GM23338 (cell line): Measurements from ENCODE around the gene MAPK12. TPM values are rescaled to one million over a fixed set of nuclear protein-coding genes. Genes with fewer than 3 reads are reported as not detected.

Source experiments
- ATAC-seq: fragments of 200-7000 bp; cut with Tn5 transposase; 3 replicates; pipeline ENCODE4 v1.9.1; 2020
- DNase-seq: peaks from one replicate; pipeline ENCODE4 v3.0.0-alpha.2; 2015; ENCODE audit warnings: low spot score
- H2AFZ ChIP-seq: fragments of 200-600 bp; sonication (generic); 2 replicates; pipeline ENCODE4 v1.8.0; 2016; ENCODE audit warnings: antibody characterized with exemption, mild to moderate bottlenecking, moderate library complexity
- H3F3A ChIP-seq: fragments of 200-600 bp; sonication (generic); replicated peaks from 2 replicates; pipeline ENCODE4 v1.8.0; 2017; ENCODE audit warnings: antibody characterized with exemption, mixed run types, low read depth
- H3K27ac ChIP-seq: fragments of 200-600 bp; sonication (generic); 2 replicates; pipeline ENCODE4 v1.6.1; 2016; ENCODE audit warnings: low read depth
- H3K27me3 ChIP-seq: fragments of 200-600 bp; sonication (generic); 2 replicates; pipeline ENCODE4 v1.8.0; 2016; ENCODE audit warnings: mild to moderate bottlenecking, mixed run types, moderate library complexity; ENCODE audit not compliant: insufficient read depth
- H3K36me3 ChIP-seq: fragments of 200-600 bp; sonication (generic); 2 replicates; pipeline ENCODE4 v1.8.0; 2016; ENCODE audit warnings: mild to moderate bottlenecking; ENCODE audit not compliant: insufficient read depth
- H3K4me1 ChIP-seq: fragments of 200-600 bp; sonication (generic); 2 replicates; pipeline ENCODE4 v1.8.0; 2016; ENCODE audit warnings: mild to moderate bottlenecking, moderate library complexity; ENCODE audit not compliant: insufficient read depth
- H3K4me2 ChIP-seq: fragments of 200-600 bp; sonication (generic); 2 replicates; pipeline ENCODE4 v1.7.1; 2017; ENCODE audit warnings: mixed run types
- H3K4me3 ChIP-seq: fragments of 200-600 bp; sonication (generic); 2 replicates; pipeline ENCODE4 v1.6.1; 2016; ENCODE audit warnings: mixed run types
- H3K79me2 ChIP-seq: fragments of 200-600 bp; sonication (generic); replicated peaks from 2 replicates; pipeline ENCODE4 v1.8.0; 2017; ENCODE audit warnings: mild to moderate bottlenecking; ENCODE audit not compliant: insufficient read depth
- H3K9me2 ChIP-seq: fragments of 200-600 bp; sonication (generic); 2 replicates; pipeline ENCODE4 v1.8.0; 2017; ENCODE audit not compliant: insufficient read depth
- H4K20me1 ChIP-seq: fragments of 200-600 bp; sonication (generic); replicated peaks from 2 replicates; pipeline ENCODE4 v1.8.0; 2017; ENCODE audit warnings: mild to moderate bottlenecking; ENCODE audit not compliant: insufficient read depth
- H3K27ac Mint-ChIP-seq: 2 replicates; pipeline ENCODE4 v1.8.0; 2020; ENCODE audit warnings: inconsistent platforms, mild to moderate bottlenecking, moderate library complexity, mixed read lengths
- H3K27me3 Mint-ChIP-seq: 3 replicates; pipeline ENCODE4 v1.8.0; 2022; ENCODE audit warnings: low read depth, mild to moderate bottlenecking, moderate library complexity, mixed read lengths, inconsistent platforms; ENCODE audit not compliant: insufficient read depth, poor library complexity
- H3K36me3 Mint-ChIP-seq: 3 replicates; pipeline ENCODE4 v1.8.0; 2021; ENCODE audit warnings: low read depth, mild to moderate bottlenecking, inconsistent platforms, moderate library complexity, mixed read lengths
- H3K4me1 Mint-ChIP-seq: 3 replicates; pipeline ENCODE4 v1.8.0; 2020; ENCODE audit warnings: mild to moderate bottlenecking, inconsistent platforms, mixed read lengths
- H3K4me3 Mint-ChIP-seq: 3 replicates; pipeline ENCODE4 v1.8.0; 2021; ENCODE audit warnings: moderate library complexity, mild to moderate bottlenecking, inconsistent platforms, mixed read lengths
- H3K9me3 Mint-ChIP-seq: 3 replicates; pipeline ENCODE4 v1.8.0; 2020; ENCODE audit warnings: moderate library complexity, mild to moderate bottlenecking, inconsistent platforms, mixed read lengths
- CREB1 ChIP-seq: fragments of 250-450 bp; sonication (Bioruptor Pico); IDR thresholded peaks from 2 replicates; pipeline ENCODE4 v1.5.0; 2020; ENCODE audit warnings: low read depth, mild to moderate bottlenecking, moderate library complexity
- EZH2 ChIP-seq: fragments of 200-600 bp; sonication (generic); IDR thresholded peaks from one replicate; pipeline ENCODE4 v1.8.0; 2017; ENCODE audit warnings: antibody characterized with exemption, mild to moderate bottlenecking, low read depth; ENCODE audit not compliant: unreplicated experiment
- JUNB ChIP-seq: IDR thresholded peaks from one replicate; pipeline ENCODE4 v1.6.1; 2016; ENCODE audit warnings: antibody characterized with exemption; ENCODE audit not compliant: unreplicated experiment
- NANOG ChIP-seq: IDR thresholded peaks from 2 replicates; pipeline ENCODE4 v1.6.1; 2016; ENCODE audit warnings: antibody characterized with exemption, borderline replicate concordance
- POLR2AphosphoS5 ChIP-seq: IDR thresholded peaks from 2 replicates; pipeline ENCODE4 v1.6.1; 2016; ENCODE audit warnings: antibody characterized with exemption, low read depth
- STAT1 ChIP-seq: IDR thresholded peaks from one replicate; pipeline ENCODE4 v1.6.1; 2016; ENCODE audit warnings: antibody characterized with exemption; ENCODE audit not compliant: unreplicated experiment
- ZNF114 ChIP-seq: fragments of 250-450 bp; sonication (Bioruptor Pico); IDR thresholded peaks from 2 replicates; pipeline ENCODE4 v1.5.0; 2020; ENCODE audit warnings: mild to moderate bottlenecking, moderate library complexity
- ZNF331 ChIP-seq: fragments of 250-450 bp; sonication (Bioruptor Pico); IDR thresholded peaks from 2 replicates; pipeline ENCODE4 v1.5.0; 2020; ENCODE audit warnings: low read depth, mild to moderate bottlenecking, moderate library complexity
- polyA plus RNA-seq: library from polyadenylated mRNA; unstranded; fragments of >200 nt; fragmentation: Nextera tagmentation; extraction: Ambion mirVana; gene quantifications from 2 replicates; pipeline ENCODE4 v1.2.1, GENCODE V29; 2016
- total RNA-seq: library from RNA; depleted of rRNA; stranded (reverse); fragments of >200 nt; shearing (Covaris generic); gene quantifications from 2 replicates; pipeline ENCODE4 v1.2.3, GENCODE V29; 2014
- TF ChIP-seq, protein P1 (sequence below): IDR thresholded peaks from one replicate; pipeline ENCODE4 v1.6.1; 2018; ENCODE audit warnings: antibody characterized with exemption; ENCODE audit not compliant: unreplicated experiment
- TF ChIP-seq, protein P2 (sequence below): IDR thresholded peaks from 2 replicates; pipeline ENCODE4 v1.6.1; 2016; ENCODE audit warnings: antibody characterized with exemption
- TF ChIP-seq, protein P3 (sequence below), 2 experiments: fragments of 200-600 bp in 1 of 2; sonication (generic) in 1 of 2; conservative IDR thresholded peaks; 2 replicates each; pipeline versions ENCODE4 v1.5.1 to v1.6.1; 2016 to 2017; ENCODE audit warnings: antibody characterized with exemption in 2 of 2, low read depth in 2 of 2, mild to moderate bottlenecking in 2 of 2, moderate library complexity in 1 of 2

Gene MAPK12
- total and polyA plus RNA-seq, 2 experiments from 2014 or later: 10.4 to 26.1 TPM

DNA sequence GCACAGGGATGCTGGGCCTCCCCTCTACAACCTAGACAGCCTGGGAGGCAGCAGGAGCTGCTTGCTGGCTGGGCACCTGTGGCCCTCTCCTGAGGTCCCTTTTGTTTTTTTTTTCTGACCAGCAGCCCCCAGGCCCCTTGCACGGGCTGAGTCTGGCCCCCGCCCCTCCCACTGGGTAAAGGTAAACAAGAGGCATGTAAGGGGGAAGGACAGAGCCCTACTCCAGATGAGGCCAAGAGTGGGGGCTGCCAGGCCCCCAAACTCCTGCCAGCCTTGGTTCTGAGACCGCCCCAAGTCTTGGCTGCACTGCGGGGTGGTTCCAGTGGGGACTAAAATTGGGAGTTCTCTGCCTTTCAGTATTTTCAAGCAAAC, 36.8 kb upstream of the MAPK12 start:
- H3K4me1 ChIP-seq: peaks cover 21% of the 10 kb centered on the region; the same call in 1 of the 2 replicates
- H3K9me3 Mint-ChIP-seq: no peaks in the 10 kb centered on the region
- H4K20me1 ChIP-seq: peaks cover 5% of the 10 kb centered on the region; the same call in 1 of the 2 replicates
- peaks cover 28% of the 10 kb centered on the region for H3K27me3 Mint-ChIP-seq
- H3K36me3 ChIP-seq: no peaks in the 10 kb centered on the region
- DNase-seq: no peak
- peaks cover 6% of the 10 kb centered on the region; the same call in 2 of the 3 replicates for H3K4me1 Mint-ChIP-seq
- peak overlapping the region; percentile 43; the same call in 1 of the 2 replicates for H3K4me2 ChIP-seq
- H2AFZ ChIP-seq: no peak overlapping the region
- H3K79me2 ChIP-seq: peaks cover 42% of the 10 kb centered on the region
- no peaks in the 10 kb centered on the region for H3K27me3 ChIP-seq
- no peaks in the 10 kb centered on the region; the same call in 1 of the 2 replicates for H3F3A ChIP-seq
- H3K4me3 ChIP-seq: no peak overlapping the region
- no peaks in the 10 kb centered on the region for H3K36me3 Mint-ChIP-seq
- TF ChIP-seq STAT1 (no peak), JUNB (no peak), ZNF114 (no peak), EZH2 (no peak), CREB1 (CRISPR knock-in tag) (no peak), POLR2AphosphoS5 (no peak), ZNF331 (CRISPR knock-in tag) (no peak)
- TF ChIP-seq, protein P1, sequence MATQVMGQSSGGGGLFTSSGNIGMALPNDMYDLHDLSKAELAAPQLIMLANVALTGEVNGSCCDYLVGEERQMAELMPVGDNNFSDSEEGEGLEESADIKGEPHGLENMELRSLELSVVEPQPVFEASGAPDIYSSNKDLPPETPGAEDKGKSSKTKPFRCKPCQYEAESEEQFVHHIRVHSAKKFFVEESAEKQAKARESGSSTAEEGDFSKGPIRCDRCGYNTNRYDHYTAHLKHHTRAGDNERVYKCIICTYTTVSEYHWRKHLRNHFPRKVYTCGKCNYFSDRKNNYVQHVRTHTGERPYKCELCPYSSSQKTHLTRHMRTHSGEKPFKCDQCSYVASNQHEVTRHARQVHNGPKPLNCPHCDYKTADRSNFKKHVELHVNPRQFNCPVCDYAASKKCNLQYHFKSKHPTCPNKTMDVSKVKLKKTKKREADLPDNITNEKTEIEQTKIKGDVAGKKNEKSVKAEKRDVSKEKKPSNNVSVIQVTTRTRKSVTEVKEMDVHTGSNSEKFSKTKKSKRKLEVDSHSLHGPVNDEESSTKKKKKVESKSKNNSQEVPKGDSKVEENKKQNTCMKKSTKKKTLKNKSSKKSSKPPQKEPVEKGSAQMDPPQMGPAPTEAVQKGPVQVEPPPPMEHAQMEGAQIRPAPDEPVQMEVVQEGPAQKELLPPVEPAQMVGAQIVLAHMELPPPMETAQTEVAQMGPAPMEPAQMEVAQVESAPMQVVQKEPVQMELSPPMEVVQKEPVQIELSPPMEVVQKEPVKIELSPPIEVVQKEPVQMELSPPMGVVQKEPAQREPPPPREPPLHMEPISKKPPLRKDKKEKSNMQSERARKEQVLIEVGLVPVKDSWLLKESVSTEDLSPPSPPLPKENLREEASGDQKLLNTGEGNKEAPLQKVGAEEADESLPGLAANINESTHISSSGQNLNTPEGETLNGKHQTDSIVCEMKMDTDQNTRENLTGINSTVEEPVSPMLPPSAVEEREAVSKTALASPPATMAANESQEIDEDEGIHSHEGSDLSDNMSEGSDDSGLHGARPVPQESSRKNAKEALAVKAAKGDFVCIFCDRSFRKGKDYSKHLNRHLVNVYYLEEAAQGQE: no peak
- TF ChIP-seq, protein P2, sequence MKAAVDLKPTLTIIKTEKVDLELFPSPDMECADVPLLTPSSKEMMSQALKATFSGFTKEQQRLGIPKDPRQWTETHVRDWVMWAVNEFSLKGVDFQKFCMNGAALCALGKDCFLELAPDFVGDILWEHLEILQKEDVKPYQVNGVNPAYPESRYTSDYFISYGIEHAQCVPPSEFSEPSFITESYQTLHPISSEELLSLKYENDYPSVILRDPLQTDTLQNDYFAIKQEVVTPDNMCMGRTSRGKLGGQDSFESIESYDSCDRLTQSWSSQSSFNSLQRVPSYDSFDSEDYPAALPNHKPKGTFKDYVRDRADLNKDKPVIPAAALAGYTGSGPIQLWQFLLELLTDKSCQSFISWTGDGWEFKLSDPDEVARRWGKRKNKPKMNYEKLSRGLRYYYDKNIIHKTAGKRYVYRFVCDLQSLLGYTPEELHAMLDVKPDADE: no peak
- H3K27ac ChIP-seq: no peak overlapping the region
- no peak overlapping the region; the same call in 2 of the 3 replicates for H3K4me3 Mint-ChIP-seq
- H3K9me2 ChIP-seq: no peaks in the 10 kb centered on the region
- no peak for ATAC-seq
- H3K27ac Mint-ChIP-seq: no peak overlapping the region

DNA sequence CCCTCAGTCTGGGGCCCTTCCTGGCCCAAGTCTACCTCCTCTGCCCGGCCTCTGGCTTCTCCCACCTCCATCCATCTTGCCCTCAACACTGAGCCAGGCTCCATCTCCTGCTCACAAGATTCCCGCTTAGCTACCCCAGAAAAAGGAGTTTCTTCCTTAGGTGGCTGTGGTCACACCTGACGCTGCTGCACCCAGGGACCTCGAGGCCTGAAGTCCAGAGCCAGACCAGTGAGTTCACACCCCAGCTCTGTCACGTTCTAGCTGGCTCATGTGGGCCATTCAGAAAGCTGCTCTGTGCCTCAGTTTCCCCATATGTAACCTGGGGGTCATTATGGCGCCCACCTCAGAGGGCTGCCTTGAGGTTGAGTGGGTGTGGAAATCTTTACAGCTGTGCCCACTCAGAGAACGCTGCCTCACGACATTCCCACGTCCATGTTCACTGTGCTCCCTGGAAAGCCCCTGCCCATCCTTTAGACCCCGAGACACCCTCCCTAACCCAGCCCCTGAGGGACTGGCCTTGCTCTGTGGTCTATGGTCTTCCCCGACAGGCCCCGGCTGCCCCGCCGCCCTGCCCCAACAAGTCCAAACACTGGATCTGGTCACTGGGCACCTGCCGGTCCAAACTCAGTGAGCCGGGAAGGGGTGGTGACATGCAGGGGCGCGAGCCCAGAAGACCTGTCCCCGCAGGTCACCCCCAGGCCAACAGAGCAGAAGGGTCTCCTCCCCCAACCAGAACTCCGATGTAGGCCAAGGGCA, 36.2 kb upstream of the MAPK12 start:
- H3K4me3 Mint-ChIP-seq: no peak overlapping the region; the same call in 2 of the 3 replicates
- ATAC-seq (no peak), DNase-seq (no peak)
- no peak overlapping the region for H3K4me2 ChIP-seq
- no peaks in the 10 kb centered on the region for H3K9me2 ChIP-seq
- no peaks in the 10 kb centered on the region for H3K27me3 ChIP-seq
- H3K4me1 ChIP-seq: peaks cover 24% of the 10 kb centered on the region
- H3K4me3 ChIP-seq: no peak overlapping the region
- H3K4me1 Mint-ChIP-seq: peaks cover 9% of the 10 kb centered on the region
- no peak overlapping the region for H2AFZ ChIP-seq
- no peaks in the 10 kb centered on the region for H3K9me3 Mint-ChIP-seq
- H4K20me1 ChIP-seq: peaks cover 5% of the 10 kb centered on the region; the same call in 1 of the 2 replicates
- no peaks in the 10 kb centered on the region for H3K36me3 ChIP-seq
- H3K27me3 Mint-ChIP-seq: peaks cover 29% of the 10 kb centered on the region
- peaks cover 45% of the 10 kb centered on the region for H3K79me2 ChIP-seq
- H3K27ac Mint-ChIP-seq: no peak overlapping the region
- H3K27ac ChIP-seq: no peak overlapping the region
- H3F3A ChIP-seq: no peaks in the 10 kb centered on the region; the same call in 1 of the 2 replicates
- H3K36me3 Mint-ChIP-seq: no peaks in the 10 kb centered on the region
- TF ChIP-seq, protein P1: no peak
- TF ChIP-seq, protein P3, sequence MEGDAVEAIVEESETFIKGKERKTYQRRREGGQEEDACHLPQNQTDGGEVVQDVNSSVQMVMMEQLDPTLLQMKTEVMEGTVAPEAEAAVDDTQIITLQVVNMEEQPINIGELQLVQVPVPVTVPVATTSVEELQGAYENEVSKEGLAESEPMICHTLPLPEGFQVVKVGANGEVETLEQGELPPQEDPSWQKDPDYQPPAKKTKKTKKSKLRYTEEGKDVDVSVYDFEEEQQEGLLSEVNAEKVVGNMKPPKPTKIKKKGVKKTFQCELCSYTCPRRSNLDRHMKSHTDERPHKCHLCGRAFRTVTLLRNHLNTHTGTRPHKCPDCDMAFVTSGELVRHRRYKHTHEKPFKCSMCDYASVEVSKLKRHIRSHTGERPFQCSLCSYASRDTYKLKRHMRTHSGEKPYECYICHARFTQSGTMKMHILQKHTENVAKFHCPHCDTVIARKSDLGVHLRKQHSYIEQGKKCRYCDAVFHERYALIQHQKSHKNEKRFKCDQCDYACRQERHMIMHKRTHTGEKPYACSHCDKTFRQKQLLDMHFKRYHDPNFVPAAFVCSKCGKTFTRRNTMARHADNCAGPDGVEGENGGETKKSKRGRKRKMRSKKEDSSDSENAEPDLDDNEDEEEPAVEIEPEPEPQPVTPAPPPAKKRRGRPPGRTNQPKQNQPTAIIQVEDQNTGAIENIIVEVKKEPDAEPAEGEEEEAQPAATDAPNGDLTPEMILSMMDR (conservative IDR thresholded peaks at IDR 0.05; ENCODE audit: low read depth in 2 of 2): no peak
- TF ChIP-seq POLR2AphosphoS5: no peak
- TF ChIP-seq NANOG: no peak
- no peak for TF ChIP-seq EZH2
- TF ChIP-seq ZNF114: no peak
- TF ChIP-seq, protein P2: no peak
- TF ChIP-seq CREB1 (CRISPR knock-in tag): no peak
